HT1080 (cell line): Measurements from ENCODE around the gene ITSN2. TPM values are rescaled to one million over a fixed set of nuclear protein-coding genes. Genes with fewer than 3 reads are reported as not detected.

Experiments
- DNase-seq: peaks from one replicate; pipeline ENCODE4 v3.0.0-alpha.2; 2015; ENCODE audit warnings: low read depth
- small RNA-seq: library from RNA; depleted of rRNA; stranded (forward); fragments of <200 nt; gene quantifications from one replicate; pipeline ENCODE3, GENCODE V24; 2014
- total RNA-seq: library from RNA; depleted of rRNA; stranded (reverse); fragments of >200 nt; shearing (Covaris generic); gene quantifications from 2 replicates; pipeline ENCODE4 v1.2.3, GENCODE V29; 2014; rRNA removed

The ITSN2 gene
- total RNA-seq, 1 experiment from 2014 or later, result 29.9 TPM

DNA sequence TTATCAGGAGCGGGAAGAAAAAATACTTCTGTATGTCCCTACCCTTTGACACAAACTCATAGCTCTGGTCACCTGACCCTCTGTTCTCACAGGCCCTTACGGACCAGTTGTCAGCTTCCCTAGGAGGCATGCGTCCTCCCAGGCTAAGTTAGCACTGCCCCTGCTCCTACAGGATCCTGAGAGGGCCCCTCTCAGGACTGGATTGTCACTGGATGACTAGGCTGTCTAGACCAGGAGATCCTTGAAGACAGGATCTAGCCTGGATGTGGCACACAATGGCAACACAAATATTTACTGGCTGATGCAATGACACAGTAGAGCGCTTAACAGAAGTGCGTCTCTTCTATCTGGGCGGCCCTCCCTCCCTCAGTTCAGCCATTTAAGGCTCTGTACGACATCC is 177.8 kb downstream of the ITSN2 start:
- DNase-seq, result no peak

DNA sequence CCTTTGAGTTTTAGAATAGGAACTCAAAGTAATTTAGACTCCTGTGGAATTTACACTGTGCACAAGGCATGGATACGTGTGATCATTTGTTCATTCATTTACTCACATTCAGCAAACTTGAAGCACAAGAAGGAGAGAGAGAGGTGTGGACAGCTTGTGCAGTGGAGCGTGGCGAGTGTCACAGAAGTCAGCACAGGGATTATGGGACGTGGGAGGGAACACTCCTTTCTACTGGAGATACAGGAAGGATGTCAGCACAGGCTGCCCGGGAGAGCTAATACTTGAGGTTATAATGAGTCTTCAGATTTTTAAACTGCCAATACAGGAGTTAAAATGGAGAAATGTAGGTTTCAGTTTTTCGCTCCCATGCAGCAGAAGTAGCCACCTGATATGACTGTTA is 178.5 kb downstream of the ITSN2 start:
- no peak for DNase-seq

DNA sequence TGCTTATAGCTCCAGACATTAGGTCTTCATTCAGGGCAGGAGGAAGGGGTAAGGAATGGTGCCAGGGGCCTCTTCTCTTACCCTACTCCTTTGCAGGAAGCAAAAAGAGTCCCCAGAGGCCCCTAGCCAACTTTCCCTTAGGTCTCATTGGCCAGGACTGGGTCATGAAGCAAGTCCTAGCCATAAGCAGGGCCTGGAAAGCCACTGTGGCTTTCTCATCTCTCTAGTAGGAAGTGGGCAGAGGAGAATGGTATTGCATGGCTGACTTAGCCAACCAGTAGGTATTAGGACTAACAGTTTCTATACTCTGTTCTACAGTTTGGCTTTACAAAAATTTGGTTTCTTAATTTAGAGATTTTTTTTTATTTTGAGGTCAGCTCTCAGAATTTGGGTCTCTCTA is 180.7 kb downstream of the ITSN2 start:
- no peak for DNase-seq

DNA sequence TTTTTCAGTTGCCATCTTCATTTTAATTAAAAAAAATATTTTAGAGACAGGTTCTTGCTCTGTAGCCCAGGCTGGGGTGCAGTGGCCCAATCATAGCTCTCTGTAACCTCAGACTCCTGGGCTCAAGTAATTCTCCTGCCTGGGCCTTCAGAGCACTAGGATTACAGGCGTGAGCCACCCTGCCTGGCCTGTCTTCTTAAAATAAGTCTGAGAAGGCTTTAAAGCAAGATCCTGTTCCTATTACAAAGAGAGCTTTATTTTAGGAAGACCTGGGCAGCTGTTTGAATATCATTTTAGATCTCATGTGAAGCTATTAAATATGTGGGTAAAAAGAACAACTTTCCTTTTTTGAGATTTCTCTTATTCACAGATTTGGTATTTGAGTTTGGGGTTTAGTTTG is 184.0 kb downstream of the ITSN2 start:
- DNase-seq, result no peak

DNA sequence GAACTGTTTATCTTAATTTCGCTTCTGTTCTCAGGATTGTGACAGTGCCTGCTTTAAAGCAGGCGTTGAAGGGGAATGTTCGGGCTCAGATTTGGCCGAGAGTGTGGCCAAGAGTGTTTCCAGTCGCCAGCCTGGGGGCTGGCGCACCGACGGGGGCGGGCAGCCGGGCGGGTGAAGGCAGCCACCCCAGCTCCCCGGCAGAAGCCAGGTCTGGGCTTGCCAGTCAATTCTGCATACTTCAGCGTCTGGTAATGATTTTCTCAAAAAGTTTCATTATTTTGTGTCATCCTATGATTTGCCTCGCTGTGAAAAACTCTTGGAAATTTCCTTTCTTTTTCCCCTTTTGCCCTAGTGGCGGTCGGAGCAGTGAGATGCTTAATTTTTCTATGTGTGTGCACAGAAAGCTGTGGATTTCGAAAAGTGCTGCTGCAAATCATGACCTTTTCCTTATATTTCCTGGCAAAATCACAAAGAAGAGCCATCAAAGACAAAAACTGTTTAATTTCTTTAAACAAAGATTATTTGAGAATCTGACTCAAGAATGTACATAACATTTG is 184.6 kb downstream of the ITSN2 start:
- DNase-seq, result no peak

DNA sequence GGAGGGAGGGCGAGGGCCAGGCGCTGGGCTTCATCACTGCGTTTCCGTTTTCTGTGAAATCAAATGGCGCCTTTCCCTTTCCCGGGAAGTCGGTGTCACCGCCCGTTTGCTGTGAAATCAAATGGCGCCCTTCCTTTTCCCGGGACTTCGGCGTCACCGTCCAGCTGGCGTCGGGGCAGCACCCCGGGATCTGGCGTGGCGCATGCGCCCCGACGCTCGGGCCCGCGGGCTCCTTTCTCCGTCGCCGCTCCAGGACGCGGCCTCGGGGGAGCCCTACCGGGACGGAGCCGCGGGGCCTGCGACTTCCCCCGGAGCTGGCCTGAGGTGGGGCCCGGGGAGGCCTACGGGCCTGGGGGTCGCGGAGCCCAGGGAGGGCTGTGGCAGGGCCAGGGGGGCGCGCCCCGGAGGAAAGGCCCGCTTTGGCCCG is 185.5 kb downstream of the ITSN2 start, which contains the start of gene FAM228A:
Gene FAM228A (plus strand): TSS at position 203 of the 427 bp plus-strand sequence. CDS start 428 bp downstream, outside the sequence.
- DNase-seq, result no peak

DNA sequence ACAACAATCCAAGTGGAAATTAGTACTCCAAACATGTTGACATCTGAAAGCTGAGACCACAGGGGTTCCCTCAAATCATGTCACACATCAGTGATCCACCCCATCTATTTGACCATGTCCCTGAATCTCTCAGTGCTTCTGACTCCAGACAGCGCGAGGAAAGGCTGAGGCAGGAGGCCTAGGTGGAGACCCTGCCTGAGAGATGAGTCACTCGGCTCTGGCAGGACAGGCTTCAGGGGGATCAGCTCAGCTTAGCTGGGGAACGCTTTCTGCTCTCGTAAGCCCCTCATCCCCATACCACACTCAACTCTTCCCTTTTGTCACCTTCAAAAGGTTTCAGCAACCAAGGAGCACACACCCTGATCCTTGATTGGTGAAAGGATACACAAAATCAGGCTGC is 191.3 kb downstream of the ITSN2 start:
- DNase-seq, result no peak

DNA sequence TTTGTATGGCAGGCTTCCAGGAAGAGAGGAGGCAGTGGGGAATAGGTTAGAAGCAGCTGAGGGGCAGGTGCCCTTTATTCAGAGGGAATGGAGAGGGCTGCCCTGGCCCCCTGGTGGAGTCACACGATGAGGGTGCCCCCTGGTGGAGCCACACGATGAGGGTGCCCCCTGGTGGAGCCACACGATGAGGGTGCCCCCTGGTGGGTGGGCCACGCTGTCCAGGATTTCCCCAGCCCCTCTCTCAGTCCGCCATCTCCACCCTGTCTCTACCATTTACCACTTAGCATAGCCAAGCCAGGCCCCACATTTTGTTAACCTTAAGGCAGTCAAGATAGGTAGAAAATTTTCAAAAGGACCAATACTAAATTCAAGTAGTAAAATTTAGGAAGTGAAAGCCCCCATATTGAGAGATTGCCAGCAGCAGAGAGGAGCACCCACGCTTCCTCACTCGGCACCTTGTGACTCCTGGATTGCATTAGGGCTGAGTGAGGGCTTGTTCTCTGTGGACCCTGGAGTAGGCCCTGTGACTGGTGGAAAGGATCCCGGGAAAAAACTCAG is 195.8 kb downstream of the ITSN2 start:
- DNase-seq, result peak; percentile 23

DNA sequence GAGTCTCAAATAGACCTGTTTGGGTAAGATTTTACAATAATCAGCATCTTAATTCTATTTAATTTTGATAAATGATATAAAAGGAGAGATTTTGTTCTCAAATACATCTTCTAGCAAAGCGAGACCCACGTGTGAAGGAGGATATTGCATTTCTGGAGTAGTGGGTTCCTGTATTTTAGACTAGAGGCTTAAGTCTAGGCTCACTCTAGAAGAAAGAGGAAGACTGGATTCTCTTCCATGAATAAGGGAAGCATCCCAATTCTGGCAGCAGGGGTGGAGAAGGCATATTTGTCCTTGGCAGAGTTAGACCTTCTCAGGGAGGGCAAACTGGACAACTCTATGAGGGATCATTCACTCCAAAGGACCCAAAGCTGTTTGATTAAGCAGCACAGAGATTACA is 196.7 kb downstream of the ITSN2 start:
- no peak for DNase-seq

DNA sequence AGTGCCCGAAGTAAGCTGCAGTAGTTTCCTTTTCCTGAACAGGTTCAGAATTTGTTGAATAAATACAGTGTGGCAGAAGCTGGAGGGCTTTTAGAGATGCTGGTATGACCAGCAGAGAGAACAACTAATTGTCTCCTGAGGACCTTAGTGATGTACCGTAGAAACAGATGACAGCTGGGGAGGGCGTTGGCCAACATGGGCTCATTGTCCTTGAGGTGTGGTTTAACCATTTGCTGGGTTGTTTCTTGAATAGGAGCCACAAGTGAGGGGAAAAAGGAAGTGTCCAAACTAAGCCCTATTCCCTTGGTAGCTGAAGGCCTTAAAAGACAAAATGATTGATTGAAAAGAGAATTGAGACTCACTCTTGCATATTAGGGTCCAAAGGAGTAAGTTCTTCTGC is 197.2 kb downstream of the ITSN2 start:
- DNase-seq, result no peak

DNA sequence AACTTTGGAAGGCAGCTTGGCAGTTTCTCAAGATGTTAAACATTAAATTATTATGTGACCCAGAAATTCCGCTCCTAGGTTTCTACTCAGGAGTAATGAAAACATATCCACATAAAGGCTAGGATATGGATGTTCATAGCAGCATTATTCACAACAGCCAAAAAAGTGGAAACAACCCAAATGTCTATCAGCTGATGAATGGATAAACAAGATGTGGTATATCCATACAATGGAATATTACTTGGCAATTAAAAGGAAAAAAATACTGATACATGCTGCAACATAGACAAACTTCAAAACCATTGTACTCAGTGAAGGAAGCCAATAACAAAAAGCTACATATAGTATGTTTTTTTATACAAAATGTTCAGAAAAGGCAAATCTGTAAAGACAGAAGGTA is 197.8 kb downstream of the ITSN2 start:
- no peak for DNase-seq

DNA sequence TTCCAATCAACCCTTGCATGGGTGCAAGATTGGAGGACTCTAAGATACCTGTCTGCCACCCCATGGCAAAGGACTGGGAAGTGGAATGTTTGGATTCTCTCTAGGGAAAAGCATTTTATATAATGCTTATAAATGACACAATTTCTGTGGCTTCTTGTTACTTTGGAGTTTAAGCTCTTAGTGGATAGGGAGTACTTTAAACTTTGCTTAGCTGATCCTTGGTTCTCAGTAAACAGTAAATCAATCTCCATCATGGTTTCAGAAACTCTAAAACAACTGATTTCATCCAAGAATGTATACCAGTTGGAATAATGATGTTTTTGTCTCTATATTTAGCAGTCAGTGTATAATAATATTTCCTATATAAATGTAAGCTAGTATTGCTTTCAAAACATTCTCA is 199.6 kb downstream of the ITSN2 start:
- DNase-seq, result no peak

DNA sequence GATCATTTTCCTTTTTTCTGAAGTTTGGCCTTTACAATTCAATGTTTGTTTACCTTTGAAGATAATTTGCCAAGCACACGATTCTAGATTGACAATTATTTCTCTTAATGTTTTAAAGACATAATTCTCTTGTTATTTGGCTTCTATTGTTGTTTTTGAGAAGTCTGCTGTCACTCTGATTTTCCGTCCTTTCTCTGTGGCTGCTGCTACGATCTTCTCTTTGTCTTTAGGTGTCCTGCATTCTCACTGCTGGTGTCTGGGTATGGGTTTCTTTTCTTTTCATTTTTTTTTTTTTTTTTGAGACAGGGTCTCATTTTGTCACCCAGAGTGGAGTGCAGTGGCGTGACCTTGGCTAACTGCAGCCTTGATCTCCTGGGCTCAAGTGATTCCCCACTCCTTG is 200.6 kb downstream of the ITSN2 start:
- DNase-seq, result no peak

DNA sequence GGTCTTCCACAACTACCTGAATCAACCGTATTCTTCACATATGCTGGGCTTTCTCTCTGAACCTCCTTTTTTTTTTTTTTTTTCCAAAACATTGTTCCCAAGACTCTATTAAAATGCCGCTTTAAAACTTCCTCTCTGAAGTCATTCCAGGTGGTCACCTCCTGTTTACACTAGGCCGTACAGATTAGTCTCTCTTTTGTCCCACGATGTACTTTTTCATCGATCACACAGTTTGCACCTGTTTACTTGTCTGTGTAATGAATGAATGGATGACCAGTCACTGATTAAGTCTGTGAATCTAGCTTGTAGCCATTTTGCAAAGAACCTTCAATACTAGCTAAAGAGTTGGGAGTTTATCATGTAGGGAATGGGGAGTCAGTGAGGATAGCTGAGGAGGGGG is 202.2 kb downstream of the ITSN2 start:
- DNase-seq, result no peak

DNA sequence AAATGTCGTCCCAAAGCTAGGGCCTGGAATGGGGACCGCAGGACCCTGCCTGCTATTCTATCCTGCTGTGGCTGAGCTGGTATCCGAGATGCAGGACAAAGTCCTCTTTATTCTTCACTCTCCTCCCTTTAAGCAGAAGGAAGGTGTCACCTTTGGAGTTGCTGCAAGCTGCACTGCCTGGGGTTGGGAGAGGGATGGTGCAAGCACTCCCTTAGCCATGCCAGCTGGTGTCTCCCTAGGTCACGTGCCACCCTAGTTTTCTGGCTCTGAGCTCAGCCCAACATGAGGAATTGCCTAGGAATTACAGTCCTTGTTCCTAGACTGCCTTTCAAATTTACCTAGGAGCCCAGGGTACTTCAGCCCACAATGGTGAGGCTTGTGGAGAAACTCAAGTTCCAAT is 206.9 kb downstream of the ITSN2 start:
- no peak for DNase-seq

Small RNAs within 50 kb of the gene (small RNA-seq; reads per million reads assigned to genes)
- not detected for gene HMGN2P20
- gene RF00602, result not detected

Other genes starting within 250 kb of the ITSN2 start
- 0.42 TPM in 1 of 2 replicates, not detected in the other for gene PFN4, start 237.2 kb downstream of the ITSN2 start, total RNA-seq
- 0.27 and 0.47 TPM in 2 replicates for gene FAM228B, start 237.1 kb downstream of the ITSN2 start, total RNA-seq
- not detected in 2 replicates for gene FAM228A, start 185.5 kb downstream of the ITSN2 start, total RNA-seq
- 7.5 and 10.4 TPM in 2 replicates for gene NCOA1, start 130.7 kb upstream of the ITSN2 start, total RNA-seq